Activated CD8-positive, alpha-beta T cell treated with anti-CD3 and anti-CD28 coated beads for 36 hours (primary cell): ENCODE results near the gene ARHGAP22. TPM values are rescaled to one million over a fixed set of nuclear protein-coding genes. Genes with fewer than 3 reads are reported as not detected.

Experiments used
- ATAC-seq: fragments of 200-7000 bp; cut with Tn5 transposase; one replicate; pipeline ENCODE4 v1.10.0; 2021; ENCODE audit warnings: mild to moderate bottlenecking, moderate library complexity
- CTCF ChIA-PET: fragments of 350-600 bp; sonication (Branson Sonifier 250); formaldehyde crosslinking; loops from one replicate; lab custom pipeline; 2021; ENCODE audit warnings: antibody characterized with exemption; lab: Charles Lee
- POLR2A ChIA-PET: fragments of 350-600 bp; sonication (Branson Sonifier 250); formaldehyde crosslinking; loops from one replicate; lab custom pipeline; 2021; ENCODE audit warnings: antibody characterized with exemption; lab: Charles Lee
- DNase-seq: peaks from one replicate; pipeline ENCODE4 v3.0.0-alpha.2; 2020
- H3K27ac Mint-ChIP-seq: one replicate; pipeline ENCODE4 v1.8.0; 2021; ENCODE audit warnings: mild to moderate bottlenecking, mixed read lengths
- H3K27me3 Mint-ChIP-seq: one replicate; pipeline ENCODE4 v1.8.0; 2021; ENCODE audit warnings: mixed read lengths
- H3K36me3 Mint-ChIP-seq: one replicate; pipeline ENCODE4 v1.8.0; 2021; ENCODE audit warnings: low read depth, mixed read lengths
- H3K4me1 Mint-ChIP-seq: one replicate; pipeline ENCODE4 v1.8.0; 2021; ENCODE audit warnings: low read depth, mixed read lengths
- H3K4me3 Mint-ChIP-seq: one replicate; pipeline ENCODE4 v1.8.0; 2021; ENCODE audit warnings: mild to moderate bottlenecking, moderate library complexity, mixed read lengths
- H3K9me3 Mint-ChIP-seq: one replicate; pipeline ENCODE4 v1.8.0; 2021; ENCODE audit warnings: mixed read lengths
- CTCF ChIP-seq: fragments of 200-600 bp; IDR thresholded peaks from one replicate; pipeline ENCODE4 v1.8.0; 2022; ENCODE audit warnings: antibody characterized with exemption, mild to moderate bottlenecking
- intact Hi-C: fragments of 100-400 bp; cut with micrococcal nuclease; formaldehyde crosslinking; loops from one replicate; pipeline ENCODE4 v1.10.0; 2022
- total RNA-seq, 2 experiments: library from RNA; stranded (reverse); gene quantifications; one replicate each; pipeline ENCODE4 v1.2.3, GENCODE V29; 2021

The ARHGAP22 gene
- total RNA-seq, 2 experiments from 2014 or later, result not detected

GRCh38 chr10:48485711-48486110 is 119.2 kb downstream of the ARHGAP22 start:
- Mint-ChIP-seq H3K4me3 (no peak overlapping the region), H3K27ac (no peak overlapping the region), H3K36me3 (no peaks in the 10 kb centered on the region), H3K27me3 (peaks cover 4% of the 10 kb centered on the region), H3K9me3 (no peaks in the 10 kb centered on the region), H3K4me1 (no peaks in the 10 kb centered on the region)
- intact Hi-C loops, result no loop called here
- ChIA-PET POLR2A (no interaction called here), CTCF (no interaction called here)
- no peak for TF ChIP-seq CTCF
- DNase-seq (no peak), ATAC-seq (no peak)

DNA sequence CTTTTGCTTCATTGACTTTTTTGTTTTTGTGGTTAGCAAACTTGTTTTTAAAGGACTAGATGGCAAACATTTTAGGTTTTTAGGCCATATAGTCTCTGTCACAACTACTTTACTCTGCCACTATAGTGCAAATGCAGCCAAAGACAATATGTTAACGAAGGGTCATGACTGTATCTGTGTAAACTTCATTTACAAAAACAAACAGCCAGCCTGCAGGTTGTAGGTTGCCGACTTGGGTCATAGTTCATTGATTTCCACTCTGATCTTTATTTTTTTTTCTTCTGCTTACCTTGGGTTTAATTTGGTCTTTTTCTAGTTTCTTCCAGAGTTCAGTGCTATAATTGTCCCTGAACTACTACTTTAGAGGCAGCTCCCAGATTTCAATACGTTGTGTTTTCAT is 120.0 kb downstream of the ARHGAP22 start:
- peaks cover 4% of the 10 kb centered on the region for H3K27me3 Mint-ChIP-seq
- ChIA-PET POLR2A (no interaction called here), CTCF (no interaction called here)
- H3K4me1 Mint-ChIP-seq, result no peaks in the 10 kb centered on the region
- H3K9me3 Mint-ChIP-seq, result no peaks in the 10 kb centered on the region
- intact Hi-C loops, result no loop called here
- no peak for ATAC-seq
- DNase-seq, result no peak
- H3K27ac Mint-ChIP-seq, result no peak overlapping the region
- H3K4me3 Mint-ChIP-seq, result no peak overlapping the region
- no peaks in the 10 kb centered on the region for H3K36me3 Mint-ChIP-seq
- no peak for TF ChIP-seq CTCF

- Mint-ChIP-seq H3K27me3 (peaks cover 4% of the 10 kb centered on the region), H3K4me1 (no peaks in the 10 kb centered on the region), H3K4me3 (no peak overlapping the region), H3K36me3 (no peaks in the 10 kb centered on the region), H3K27ac (no peak overlapping the region), H3K9me3 (no peaks in the 10 kb centered on the region)
- CTCF ChIA-PET, result no interaction called here
- intact Hi-C loops, result no loop called here
- POLR2A ChIA-PET, result no interaction called here
- no peak for ATAC-seq
- DNase-seq, result no peak
- TF ChIP-seq CTCF, result no peak
Measured at GRCh38 chr10:48482207-48482606, 122.7 kb downstream of the ARHGAP22 start.

GRCh38 chr10:48481385-48481784 is 123.5 kb downstream of the ARHGAP22 start:
- POLR2A ChIA-PET, result no interaction called here

More at GRCh38 chr10:48481385-48481784, 123.5 kb downstream of the ARHGAP22 start:
- TF ChIP-seq CTCF, result no peak
- Mint-ChIP-seq H3K36me3 (no peaks in the 10 kb centered on the region), H3K4me3 (no peak overlapping the region), H3K27me3 (peaks cover 4% of the 10 kb centered on the region), H3K27ac (no peak overlapping the region), H3K9me3 (no peaks in the 10 kb centered on the region), H3K4me1 (no peaks in the 10 kb centered on the region)
- intact Hi-C loops, result no loop called here
- CTCF ChIA-PET, result no interaction called here
- DNase-seq (no peak), ATAC-seq (no peak)
